Fibroblast of villous mesenchyme (primary cell): ENCODE data around the gene UBE2L6. TPM values are rescaled to one million over a fixed set of nuclear protein-coding genes. Genes with fewer than 3 reads are reported as not detected.

Source experiments
- DNase-seq: peaks from one replicate; pipeline ENCODE4 v3.0.0-alpha.2; 2010; ENCODE audit warnings: low read depth
- H3K4me3 ChIP-seq: 2 replicates; pipeline ENCODE4 v1.5.1; 2011; ENCODE audit warnings: low read depth, mild to moderate bottlenecking, low read length
- CTCF ChIP-seq: IDR thresholded peaks from 2 replicates; pipeline ENCODE4 v1.5.1; 2012; ENCODE audit warnings: low read depth, mild to moderate bottlenecking, low read length; ENCODE audit not compliant: insufficient read depth
- total RNA-seq: library from RNA; depleted of rRNA; stranded (reverse); fragments of >200 nt; gene quantifications from 2 replicates; pipeline ENCODE4 v1.2.3, GENCODE V29; 2012

The UBE2L6 gene
- total RNA-seq, 1 donor, result 73.0 TPM

GRCh38 chr11:57555393-57555792 lies 12.1 kb downstream of the UBE2L6 start:
- TF ChIP-seq CTCF, result no peak
- DNase-seq, result no peak
- H3K4me3 ChIP-seq, result no peak overlapping the region

- no peak for TF ChIP-seq CTCF
- DNase-seq, result peak; percentile 20
- H3K4me3 ChIP-seq, result no peak overlapping the region
These were observed 15.0 kb downstream of the UBE2L6 start for GRCh38 chr11:57552479-57552878.

- no peak for DNase-seq
- no peak overlapping the region for H3K4me3 ChIP-seq
- no peak for TF ChIP-seq CTCF
These were observed 15.5 kb downstream of the UBE2L6 start for GRCh38 chr11:57551941-57552340.

GRCh38 chr11:57549983-57550382 lies 17.5 kb downstream of the UBE2L6 start:
- no peak for DNase-seq
- H3K4me3 ChIP-seq, result no peak overlapping the region
- no peak for TF ChIP-seq CTCF

- no peak for TF ChIP-seq CTCF
- DNase-seq, result no peak
- no peak overlapping the region for H3K4me3 ChIP-seq
These were observed 19.6 kb downstream of the UBE2L6 start for GRCh38 chr11:57547854-57548377.

GRCh38 chr11:57546869-57547475 lies 20.5 kb downstream of the UBE2L6 start:
- peak; percentile 24 for TF ChIP-seq CTCF
- no peak overlapping the region for H3K4me3 ChIP-seq
- peak; percentile 21 for DNase-seq

- no peak for DNase-seq
- no peak overlapping the region for H3K4me3 ChIP-seq
- no peak for TF ChIP-seq CTCF
These were observed 21.0 kb downstream of the UBE2L6 start for GRCh38 chr11:57546451-57546850.
